Adrenal gland (tissue), 5 donors: Measurements from ENCODE around the gene PRR20G.

Experiments
- POLR2A ChIP-seq, 2 donors: fragments of 450-650 bp; IDR thresholded peaks; one replicate each; pipeline ENCODE4 v1.6.1; 2017; ENCODE audit warnings: antibody characterized with exemption in 2 of 2, mild to moderate bottlenecking in 2 of 2, moderate library complexity in 1 of 2
- TF ChIP-seq, protein P1 (sequence below), 6 experiments: fragments of 450-650 bp in 4 of 6; fragments of 200-600 bp in 2 of 6; sonication (generic) in 1 of 6; IDR thresholded peaks; 1 replicate in 5 of 6; 2 replicates in 1 of 6; pipeline versions ENCODE4 v1.5.1 to v1.8.0; 2016 to 2021; ENCODE audit warnings: antibody characterized with exemption in 6 of 6, mild to moderate bottlenecking in 2 of 6, moderate library complexity in 1 of 6
- donor health status: DM: no; HTN: no; CAD: no.

DNA sequence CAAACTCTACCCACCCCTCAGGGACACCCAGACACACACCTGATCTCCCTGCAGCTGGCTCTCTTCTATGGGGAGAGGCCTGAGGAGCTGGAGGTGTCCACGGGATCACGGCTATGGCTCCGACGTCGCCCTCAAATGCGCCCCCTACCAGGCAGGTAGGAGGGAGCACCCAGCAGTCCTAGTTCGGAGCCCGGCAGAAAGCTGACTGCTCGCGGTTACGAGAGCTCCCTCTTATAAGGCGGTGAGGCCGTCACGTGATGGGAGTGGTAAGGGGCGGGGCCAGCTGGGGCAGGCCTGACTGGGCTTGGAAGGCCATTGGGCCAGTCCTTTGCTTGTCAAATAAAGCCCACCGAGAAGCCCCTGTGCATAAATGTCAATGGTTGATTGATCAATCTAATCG, at the start of gene PRR20G:
- no peak for TF ChIP-seq POLR2A (IDR thresholded peaks at IDR 0.05)
- TF ChIP-seq, protein P1, sequence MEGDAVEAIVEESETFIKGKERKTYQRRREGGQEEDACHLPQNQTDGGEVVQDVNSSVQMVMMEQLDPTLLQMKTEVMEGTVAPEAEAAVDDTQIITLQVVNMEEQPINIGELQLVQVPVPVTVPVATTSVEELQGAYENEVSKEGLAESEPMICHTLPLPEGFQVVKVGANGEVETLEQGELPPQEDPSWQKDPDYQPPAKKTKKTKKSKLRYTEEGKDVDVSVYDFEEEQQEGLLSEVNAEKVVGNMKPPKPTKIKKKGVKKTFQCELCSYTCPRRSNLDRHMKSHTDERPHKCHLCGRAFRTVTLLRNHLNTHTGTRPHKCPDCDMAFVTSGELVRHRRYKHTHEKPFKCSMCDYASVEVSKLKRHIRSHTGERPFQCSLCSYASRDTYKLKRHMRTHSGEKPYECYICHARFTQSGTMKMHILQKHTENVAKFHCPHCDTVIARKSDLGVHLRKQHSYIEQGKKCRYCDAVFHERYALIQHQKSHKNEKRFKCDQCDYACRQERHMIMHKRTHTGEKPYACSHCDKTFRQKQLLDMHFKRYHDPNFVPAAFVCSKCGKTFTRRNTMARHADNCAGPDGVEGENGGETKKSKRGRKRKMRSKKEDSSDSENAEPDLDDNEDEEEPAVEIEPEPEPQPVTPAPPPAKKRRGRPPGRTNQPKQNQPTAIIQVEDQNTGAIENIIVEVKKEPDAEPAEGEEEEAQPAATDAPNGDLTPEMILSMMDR (IDR thresholded peaks at IDR 0.05) = no peak
